GM12878 (cell line): ENCODE results near the gene SIM2. TPM values are rescaled to one million over a fixed set of nuclear protein-coding genes. Genes with fewer than 3 reads are reported as not detected.

Experiments used
- ATAC-seq: fragments of 200-7000 bp; cut with Tn5 transposase; 3 replicates; pipeline ENCODE4 v1.9.1; 2020; ENCODE audit warnings: mild to moderate bottlenecking, moderate library complexity
- BruUV-seq: library from RNA; stranded (reverse); fragments of 400-500 nt; replicated peaks from 2 replicates; lab custom pipeline; 2021; lab: Mats Ljungman, UMichigan
- CTCF ChIA-PET: fragments of 300-600 bp; sonication (Branson Sonifier 250); formaldehyde crosslinking; extraction: SDS; loops from one replicate; lab custom pipeline; 2021; ENCODE audit warnings: inconsistent platforms; lab: Yijun Ruan, JAX
- POLR2A ChIA-PET: fragments of 350-600 bp; formaldehyde crosslinking; extraction: SDS; loops from one replicate; lab custom pipeline; 2021; ENCODE audit warnings: inconsistent platforms; lab: Charles Lee
- RAD21 ChIA-PET: fragments of 300-600 bp; sonication (Branson Sonifier 250); formaldehyde crosslinking; loops from one replicate; lab custom pipeline; 2023; ENCODE audit warnings: antibody characterized with exemption; ENCODE audit not compliant: unreplicated experiment; lab: Charles Lee
- SMC1A ChIA-PET: fragments of 300-600 bp; sonication (Branson Sonifier 250); formaldehyde crosslinking; loops from one replicate; lab custom pipeline; 2023; ENCODE audit not compliant: unreplicated experiment, uncharacterized antibody; lab: Charles Lee
- DNase-seq: peaks from one replicate; pipeline ENCODE4 v3.0.0-alpha.2; 2011; ENCODE audit warnings: low read depth, low spot score
- FAIRE-seq: peaks from 3 replicates; lab custom pipeline; 2011; peaks lifted over from hg19 to GRCh38; lab: Jason Lieb, UNC
- H2AFZ ChIP-seq: 2 replicates; pipeline ENCODE4 v1.6.0; 2011; ENCODE audit warnings: low read depth, low read length, control low read depth; ENCODE audit not compliant: control insufficient read depth
- H3K27ac ChIP-seq: 2 replicates; pipeline ENCODE4 v1.5.1; 2011; ENCODE audit warnings: control low read depth; ENCODE audit not compliant: control insufficient read depth, insufficient read depth
- H3K27me3 ChIP-seq, 2 experiments: replicated peaks in 1 of 2; 2 replicates each; pipeline versions ENCODE4 v1.6.0 to v1.6.1; 2011; ENCODE audit warnings: low read length in 1 of 2; ENCODE audit not compliant: control insufficient read depth in 2 of 2, insufficient read depth in 2 of 2
- H3K36me3 ChIP-seq, 2 experiments: 2 replicates each; pipeline ENCODE4 v1.5.1; 2011; ENCODE audit warnings: low read length in 1 of 2; ENCODE audit not compliant: control insufficient read depth in 2 of 2, insufficient read depth in 2 of 2
- H3K4me1 ChIP-seq: 2 replicates; pipeline ENCODE4 v1.6.1; 2011; ENCODE audit warnings: mild to moderate bottlenecking, low read length, moderate library complexity, mixed read lengths; ENCODE audit not compliant: control insufficient read depth, insufficient read depth
- H3K4me2 ChIP-seq: 2 replicates; pipeline ENCODE4 v1.6.0; 2011; ENCODE audit warnings: control low read depth; ENCODE audit not compliant: control insufficient read depth, insufficient read depth
- H3K4me3 ChIP-seq: fragments of 200-600 bp; sonication (generic); 2 replicates; pipeline ENCODE4 v1.5.1; 2016
- H3K79me2 ChIP-seq: 2 replicates; pipeline ENCODE4 v1.6.0; 2011; ENCODE audit warnings: low read length; ENCODE audit not compliant: control insufficient read depth, insufficient read depth
- H3K9ac ChIP-seq: 2 replicates; pipeline ENCODE4 v1.8.0; 2011; ENCODE audit warnings: low read length, control low read depth, mixed read lengths; ENCODE audit not compliant: control insufficient read depth, insufficient read depth
- H3K9me3 ChIP-seq: replicated peaks from 3 replicates; pipeline ENCODE4 v1.5.1; 2011; ENCODE audit warnings: mild to moderate bottlenecking, low read length; ENCODE audit not compliant: control insufficient read depth, insufficient read depth
- H4K20me1 ChIP-seq: 2 replicates; pipeline ENCODE4 v1.6.0; 2011; ENCODE audit not compliant: control insufficient read depth, insufficient read depth
- E2F8 ChIP-seq: fragments of 450-650 bp; IDR thresholded peaks from 2 replicates; pipeline ENCODE4 v1.6.1; 2018; ENCODE audit warnings: mild to moderate bottlenecking, low read depth, moderate library complexity; ENCODE audit not compliant: partially characterized antibody
- ESRRA ChIP-seq: IDR thresholded peaks from 2 replicates; pipeline ENCODE4 v1.6.1; 2012; ENCODE audit warnings: mild to moderate bottlenecking, low read length, improper control_type of control experiment
- EZH2 ChIP-seq: IDR thresholded peaks from 2 replicates; pipeline ENCODE4 v1.6.1; 2012; ENCODE audit warnings: low read depth, mild to moderate bottlenecking, control low read depth, inconsistent platforms, low read length, borderline replicate concordance; ENCODE audit not compliant: control insufficient read depth
- IKZF1 ChIP-seq: fragments of 450-650 bp; conservative IDR thresholded peaks from 2 replicates; pipeline ENCODE4 v1.6.1; 2017; ENCODE audit warnings: antibody characterized with exemption, mild to moderate bottlenecking
- IKZF2 ChIP-seq, 2 experiments: fragments of 450-650 bp; IDR thresholded peaks; 2 replicates each; pipeline ENCODE4 v1.6.1; 2017; ENCODE audit warnings: mild to moderate bottlenecking in 2 of 2, moderate library complexity in 2 of 2
- IRF4 ChIP-seq: IDR thresholded peaks from 2 replicates; pipeline ENCODE4 v1.6.1; 2011; ENCODE audit warnings: low read depth, low read length
- KAT2A ChIP-seq: conservative IDR thresholded peaks from 2 replicates; pipeline ENCODE4 v1.6.1; 2011; ENCODE audit warnings: low read depth, low read length; ENCODE audit not compliant: control insufficient read depth
- MEF2A ChIP-seq: IDR thresholded peaks from 2 replicates; pipeline ENCODE4 v1.6.1; 2011; ENCODE audit warnings: low read depth, mild to moderate bottlenecking, low read length, moderate library complexity; ENCODE audit not compliant: insufficient read depth
- MEF2B ChIP-seq: fragments of 450-650 bp; IDR thresholded peaks from 2 replicates; pipeline ENCODE4 v1.6.1; 2018; ENCODE audit warnings: mild to moderate bottlenecking, moderate library complexity; ENCODE audit not compliant: partially characterized antibody, poor library complexity, severe bottlenecking
- MTA3 ChIP-seq: IDR thresholded peaks from 2 replicates; pipeline ENCODE4 v1.6.1; 2012; ENCODE audit warnings: low read length, inconsistent platforms, borderline replicate concordance
- PAX5 ChIP-seq: IDR thresholded peaks from 2 replicates; pipeline ENCODE4 v1.6.1; 2011; ENCODE audit warnings: low read depth, low read length, borderline replicate concordance
- PAX8 ChIP-seq: fragments of 450-650 bp; IDR thresholded peaks from 2 replicates; pipeline ENCODE4 v1.6.1; 2017; ENCODE audit warnings: mild to moderate bottlenecking, moderate library complexity
- STAT3 ChIP-seq: IDR thresholded peaks from 2 replicates; pipeline ENCODE4 v1.6.1; 2011; ENCODE audit warnings: low read depth, low read length, improper control_type of control experiment
- YBX1 ChIP-seq: fragments of 450-650 bp; IDR thresholded peaks from 2 replicates; pipeline ENCODE4 v1.6.1; 2016; ENCODE audit warnings: antibody characterized with exemption
- ZNF274 ChIP-seq: IDR thresholded peaks from one replicate; pipeline ENCODE4 v1.8.0; 2011; ENCODE audit not compliant: insufficient read length, insufficient read depth
- ZZZ3 ChIP-seq: IDR thresholded peaks from 2 replicates; pipeline ENCODE4 v1.6.1; 2011; ENCODE audit warnings: low read depth; ENCODE audit not compliant: control insufficient read depth, insufficient read length
- WGBS: methylation state at CpG from one replicate; pipeline ENCODE4 v1.1.6; 2016; ENCODE audit warnings: low lambda C conversion rate; ENCODE audit not compliant: insufficient replicate concordance, insufficient coverage; ENCODE audit errors: missing lambda C conversion rate; 5-methylcytosine and 5-hydroxymethylcytosine counted together
- in situ Hi-C: fragments of 300-500 bp; cut with MboI; formaldehyde crosslinking; loops from 9 replicates; pipeline ENCODE4 v1.14.3; 2018; ENCODE audit warnings: mixed read lengths
- intact Hi-C: fragments of 100-400 bp; cut with micrococcal nuclease; formaldehyde crosslinking; loops from one replicate; pipeline ENCODE4 v1.14.2; 2022; ENCODE audit not compliant: unreplicated experiment
- polyA plus RNA-seq, 11 experiments: library from polyadenylated mRNA; depleted of rRNA in 4 of 11; unstranded in 6 of 11; stranded (reverse) in 5 of 11; fragments of >200 nt; fragmentation: Nextera tagmentation in 4 of 11; fragmentation: Illumina TruSeq in 1 of 11; extraction: Ambion mirVana in 4 of 11; extraction: Trizol in 1 of 11; gene quantifications; 1 replicate in 1 of 11; 2 replicates in 10 of 11; pipeline versions ENCODE4 v1.2.1 to v1.2.3, GENCODE V29; 2011 to 2016; ENCODE audit warnings: inconsistent platforms in 2 of 11, missing spikeins in 2 of 11, low read depth in 1 of 11
- total RNA-seq, 4 experiments: library from RNA; depleted of rRNA in 3 of 4; stranded (reverse); fragments of >200 nt in 3 of 4; fragmentation: Illumina TruSeq in 1 of 4; extraction: Trizol in 1 of 4; gene quantifications; 2 replicates each; pipeline versions ENCODE4 v1.2.1 to v1.2.3, GENCODE V29; 2013 to 2021

The SIM2 gene
- total and polyA plus RNA-seq, 10 of the 15 experiments (the other 5 are each of a cell fraction or from before 2014, with no cell fraction given): 0.02 to 0.15 (median 0.05) TPM; not detected in 7

GRCh38 chr21:36751383-36751782 lies 52.5 kb downstream of the SIM2 start (continued):
- TF ChIP-seq E2F8: no peak
- no peak for TF ChIP-seq IKZF1
- TF ChIP-seq IRF4: no peak

- H3K36me3 ChIP-seq: no peaks in the 10 kb centered on the region
- WGBS: 93% methylated on average over 3 of the region's 3 CpGs
- FAIRE-seq (no peak), DNase-seq (no peak)
- H3K4me1 ChIP-seq: no peaks in the 10 kb centered on the region
- no peaks in the 10 kb centered on the region for H4K20me1 ChIP-seq
- no peaks in the 10 kb centered on the region for H3K9me3 ChIP-seq
- no TSS peak for BruUV-seq
- POLR2A ChIA-PET: no interaction called here
- SMC1A ChIA-PET: no interaction called here
- CTCF ChIA-PET: interaction anchor here (1.9 kb wide), 1 partner anchor 101 kb away, joined by 4 read pairs; no protein-coding TSS in a partner anchor
- in situ Hi-C loops: no loop called here
- H3K9ac ChIP-seq: no peak overlapping the region
- intact Hi-C loops: no loop called here
- no peak for TF ChIP-seq ZNF274
- TF ChIP-seq MTA3: no peak
- TF ChIP-seq PAX5: no peak
- no peak for TF ChIP-seq YBX1
- no peak for TF ChIP-seq KAT2A
- no peak for TF ChIP-seq EZH2
- no peak for TF ChIP-seq IKZF2 (IDR thresholded peaks at IDR 0.05)
- no peak for TF ChIP-seq MEF2B
- no peak for TF ChIP-seq ZZZ3
- no peak for TF ChIP-seq MEF2A
- no peak for TF ChIP-seq PAX8
- TF ChIP-seq STAT3: no peak
- TF ChIP-seq ESRRA: no peak
- TF ChIP-seq, all 136 proteins: peak for 0
- Histone ChIP-seq H3K27me3 (no peaks in the 10 kb centered on the region), H3K27ac (no peak overlapping the region), H3K4me2 (no peak overlapping the region), H3K79me2 (no peaks in the 10 kb centered on the region), H2AFZ (no peak overlapping the region), H3K4me3 (no peak overlapping the region)
- RAD21 ChIA-PET: no interaction called here
- ATAC-seq: no peak
Observed at GRCh38 chr21:36753556-36753955, 54.6 kb downstream of the SIM2 start.
